22Rv1 (cell line): ENCODE data around the gene ATXN1.

Source experiments
- ZFX ChIP-seq: fragments of 450-650 bp; IDR thresholded peaks from 2 replicates; pipeline ENCODE4 v1.6.1; 2017; ENCODE audit warnings: antibody characterized with exemption, borderline replicate concordance
- TF ChIP-seq, protein P1 (sequence below): fragments of 450-650 bp; IDR thresholded peaks from 2 replicates; pipeline ENCODE4 v1.5.1; 2017; ENCODE audit warnings: mild to moderate bottlenecking

DNA sequence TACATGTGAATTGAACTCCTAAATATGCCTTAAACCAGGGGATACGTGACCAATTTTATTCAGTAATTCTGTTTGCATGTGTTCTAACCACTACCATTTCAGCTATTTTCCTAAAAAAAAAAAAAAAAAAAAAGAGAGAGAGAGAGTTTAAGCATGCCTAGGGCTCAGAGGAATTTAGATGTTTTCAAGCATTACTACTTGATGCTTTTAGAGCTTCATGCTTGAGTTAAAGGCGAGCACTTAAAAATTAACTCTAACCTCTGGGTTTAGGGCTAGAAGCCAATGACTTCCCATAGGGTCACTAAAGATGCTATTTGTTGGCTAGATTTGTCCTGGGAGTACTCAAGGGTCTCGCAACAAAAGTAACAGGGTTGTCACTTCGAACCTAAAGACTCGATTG is 217.7 kb downstream of the ATXN1 start:
- TF ChIP-seq, protein P1, sequence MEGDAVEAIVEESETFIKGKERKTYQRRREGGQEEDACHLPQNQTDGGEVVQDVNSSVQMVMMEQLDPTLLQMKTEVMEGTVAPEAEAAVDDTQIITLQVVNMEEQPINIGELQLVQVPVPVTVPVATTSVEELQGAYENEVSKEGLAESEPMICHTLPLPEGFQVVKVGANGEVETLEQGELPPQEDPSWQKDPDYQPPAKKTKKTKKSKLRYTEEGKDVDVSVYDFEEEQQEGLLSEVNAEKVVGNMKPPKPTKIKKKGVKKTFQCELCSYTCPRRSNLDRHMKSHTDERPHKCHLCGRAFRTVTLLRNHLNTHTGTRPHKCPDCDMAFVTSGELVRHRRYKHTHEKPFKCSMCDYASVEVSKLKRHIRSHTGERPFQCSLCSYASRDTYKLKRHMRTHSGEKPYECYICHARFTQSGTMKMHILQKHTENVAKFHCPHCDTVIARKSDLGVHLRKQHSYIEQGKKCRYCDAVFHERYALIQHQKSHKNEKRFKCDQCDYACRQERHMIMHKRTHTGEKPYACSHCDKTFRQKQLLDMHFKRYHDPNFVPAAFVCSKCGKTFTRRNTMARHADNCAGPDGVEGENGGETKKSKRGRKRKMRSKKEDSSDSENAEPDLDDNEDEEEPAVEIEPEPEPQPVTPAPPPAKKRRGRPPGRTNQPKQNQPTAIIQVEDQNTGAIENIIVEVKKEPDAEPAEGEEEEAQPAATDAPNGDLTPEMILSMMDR, result no peak
- TF ChIP-seq ZFX, result no peak
